ENCODE results near the gene LEO1. TPM values are rescaled to one million over a fixed set of nuclear protein-coding genes. Genes with fewer than 3 reads are reported as not detected.

The LEO1 gene
- total RNA-seq, 1 experiment from 2014 or later = 28.4 TPM

DNA sequence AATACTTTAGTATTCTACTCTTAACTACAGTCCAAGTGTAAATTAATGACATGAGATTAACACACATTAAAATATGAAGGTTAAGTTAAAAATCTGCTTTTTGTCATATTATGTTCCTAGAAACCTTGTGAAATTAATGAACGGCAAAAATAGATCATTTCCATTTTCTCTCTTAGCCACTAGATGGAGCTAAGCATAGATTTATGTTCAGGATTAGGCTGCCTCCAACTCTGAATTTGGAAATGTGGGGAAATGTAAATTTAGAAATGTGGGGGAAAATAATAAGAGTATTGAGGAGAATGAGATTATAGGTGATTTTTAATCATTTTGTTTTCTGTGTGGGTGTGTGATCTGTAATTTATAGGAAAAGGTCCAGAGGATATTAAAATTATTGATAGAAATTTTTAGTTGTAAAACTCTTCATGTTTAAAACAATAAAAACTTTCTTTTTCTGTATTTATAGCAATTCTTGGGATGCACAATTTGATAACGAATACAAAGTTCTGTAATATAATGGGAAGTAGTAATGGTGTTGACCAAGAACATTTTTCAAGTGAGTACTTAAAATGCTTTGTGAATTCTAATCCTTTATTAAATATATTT is 82.9 kb downstream of the LEO1 start (continued):
- TF ChIP-seq, protein P1, sequence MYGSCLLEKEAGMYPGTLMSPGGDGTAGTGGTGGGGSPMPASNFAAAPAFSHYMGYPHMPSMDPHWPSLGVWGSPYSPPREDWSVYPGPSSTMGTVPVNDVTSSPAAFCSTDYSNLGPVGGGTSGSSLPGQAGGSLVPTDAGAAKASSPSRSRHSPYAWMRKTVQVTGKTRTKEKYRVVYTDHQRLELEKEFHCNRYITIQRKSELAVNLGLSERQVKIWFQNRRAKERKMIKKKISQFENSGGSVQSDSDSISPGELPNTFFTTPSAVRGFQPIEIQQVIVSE (CRISPR knock-in tag; IDR thresholded peaks at IDR 0.05; ENCODE audit: borderline replicate concordance) = no peak
- TF ChIP-seq RORB (CRISPR knock-in tag; IDR thresholded peaks at IDR 0.05) = no peak
- no peak for TF ChIP-seq ZNF232 (CRISPR knock-in tag; IDR thresholded peaks at IDR 0.05)
- TF ChIP-seq, protein P2, sequence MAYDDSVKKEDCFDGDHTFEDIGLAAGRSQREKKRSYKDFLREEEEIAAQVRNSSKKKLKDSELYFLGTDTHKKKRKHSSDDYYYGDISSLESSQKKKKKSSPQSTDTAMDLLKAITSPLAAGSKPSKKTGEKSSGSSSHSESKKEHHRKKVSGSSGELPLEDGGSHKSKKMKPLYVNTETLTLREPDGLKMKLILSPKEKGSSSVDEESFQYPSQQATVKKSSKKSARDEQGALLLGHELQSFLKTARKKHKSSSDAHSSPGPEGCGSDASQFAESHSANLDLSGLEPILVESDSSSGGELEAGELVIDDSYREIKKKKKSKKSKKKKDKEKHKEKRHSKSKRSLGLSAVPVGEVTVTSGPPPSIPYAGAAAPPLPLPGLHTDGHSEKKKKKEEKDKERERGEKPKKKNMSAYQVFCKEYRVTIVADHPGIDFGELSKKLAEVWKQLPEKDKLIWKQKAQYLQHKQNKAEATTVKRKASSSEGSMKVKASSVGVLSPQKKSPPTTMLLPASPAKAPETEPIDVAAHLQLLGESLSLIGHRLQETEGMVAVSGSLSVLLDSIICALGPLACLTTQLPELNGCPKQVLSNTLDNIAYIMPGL (CRISPR knock-in tag; IDR thresholded peaks at IDR 0.05) = no peak
- TF ChIP-seq FOXK1 (CRISPR knock-in tag; IDR thresholded peaks at IDR 0.05) = no peak
- TF ChIP-seq TEAD4 (CRISPR knock-in tag; IDR thresholded peaks at IDR 0.05) = no peak
- no peak for TF ChIP-seq NR3C1 (CRISPR knock-in tag; conservative IDR thresholded peaks at IDR 0.05; ENCODE audit: low read depth)
- TF ChIP-seq CREB1 (CRISPR knock-in tag; IDR thresholded peaks at IDR 0.05) = no peak

Other genes with a start within 250 kb of the LEO1 start
- 2.2 to 2.7 TPM (median 2.6 TPM) in 3 replicates for gene LYSMD2, start 234.1 kb downstream of the LEO1 start, total RNA-seq (2021)
- 3.3 to 3.6 TPM (median 3.6 TPM) in 3 replicates for gene TMOD2, start 220.2 kb downstream of the LEO1 start, total RNA-seq (2021)
- gene TMOD3, start 142.1 kb downstream of the LEO1 start, total RNA-seq (2021) = 37.0 to 40.6 TPM (median 38.8 TPM) in 3 replicates
- 82.2 to 95.1 TPM (median 83.2 TPM) in 3 replicates for gene MAPK6, start 47.4 kb upstream of the LEO1 start, total RNA-seq (2021)
- 0.37 to 1.4 TPM (median 0.80 TPM) in 3 replicates for gene BCL2L10, start 141.0 kb upstream of the LEO1 start, total RNA-seq (2021)
- 37.0 to 48.2 TPM (median 41.4 TPM) in 3 replicates for gene GNB5, start 219.6 kb upstream of the LEO1 start, total RNA-seq (2021)

Measured in WTC11 (cell line).